HUES6 (cell line): ENCODE data around the gene EIF2A.

ENCODE experiments used
- H3K27ac ChIP-seq: 2 replicates; pipeline ENCODE4 v1.7.0; 2013; ENCODE audit warnings: low read depth, mild to moderate bottlenecking, low read length, inconsistent platforms
- H3K27me3 ChIP-seq: 2 replicates; pipeline ENCODE4 v1.6.1; 2013; ENCODE audit warnings: low read length; ENCODE audit not compliant: control insufficient read depth, insufficient read depth
- H3K36me3 ChIP-seq: 2 replicates; pipeline ENCODE4 v1.6.1; 2013; ENCODE audit warnings: low read length; ENCODE audit not compliant: control insufficient read depth, insufficient read depth
- H3K4me1 ChIP-seq: 2 replicates; pipeline ENCODE4 v1.6.1; 2013; ENCODE audit warnings: low read length; ENCODE audit not compliant: control insufficient read depth, insufficient read depth
- H3K4me3 ChIP-seq: 2 replicates; pipeline ENCODE4 v1.5.1; 2013; ENCODE audit warnings: low read depth, low read length
- H3K9ac ChIP-seq: one replicate; pipeline ENCODE4 v1.6.1; 2013; ENCODE audit warnings: mild to moderate bottlenecking, low read length
- H3K9me3 ChIP-seq: 2 replicates; pipeline ENCODE4 v1.6.1; 2013; ENCODE audit warnings: low read depth, low read length; ENCODE audit not compliant: control insufficient read depth, insufficient read depth

The EIF2A gene

DNA sequence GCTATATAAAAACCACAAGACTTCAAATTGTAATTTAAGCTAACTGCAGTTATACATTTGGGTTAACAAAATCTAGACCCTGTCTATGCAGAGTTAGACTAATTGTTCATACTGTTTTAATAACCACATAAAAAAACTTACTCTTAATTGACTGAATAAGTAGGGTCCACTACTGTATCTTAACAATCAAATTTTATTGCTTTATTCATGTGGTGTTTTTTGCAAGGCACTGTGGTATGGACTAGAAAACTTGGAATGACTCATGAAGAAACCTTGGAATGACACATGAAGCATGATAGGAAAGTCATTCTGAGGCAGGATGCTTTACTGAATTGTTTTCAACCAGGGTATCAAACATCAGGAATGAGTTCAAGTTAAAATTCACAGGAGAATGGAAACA lies 2.5 kb upstream of the EIF2A start:
- Histone ChIP-seq H3K4me3 (peak overlapping the region; percentile 75; the same call in 1 of the 2 replicates), H3K9ac (no peak overlapping the region)

GRCh38 chr3:150544726-150545125 lies 1.9 kb upstream of the EIF2A start:
- Histone ChIP-seq H3K27me3 (no peaks in the 10 kb centered on the region), H3K4me1 (peaks cover 10% of the 10 kb centered on the region), H3K9me3 (no peaks in the 10 kb centered on the region), H3K9ac (no peak overlapping the region), H3K36me3 (peaks cover 35% of the 10 kb centered on the region), H3K4me3 (peak overlapping the region; percentile 75), H3K27ac (no peak overlapping the region)

More for the DNA sequence above, 2.5 kb upstream of the EIF2A start:
- H3K27ac ChIP-seq: no peak overlapping the region
- H3K9me3 ChIP-seq: no peaks in the 10 kb centered on the region
- no peaks in the 10 kb centered on the region for H3K27me3 ChIP-seq
- H3K4me1 ChIP-seq: peaks cover 10% of the 10 kb centered on the region
- H3K36me3 ChIP-seq: peaks cover 35% of the 10 kb centered on the region

DNA sequence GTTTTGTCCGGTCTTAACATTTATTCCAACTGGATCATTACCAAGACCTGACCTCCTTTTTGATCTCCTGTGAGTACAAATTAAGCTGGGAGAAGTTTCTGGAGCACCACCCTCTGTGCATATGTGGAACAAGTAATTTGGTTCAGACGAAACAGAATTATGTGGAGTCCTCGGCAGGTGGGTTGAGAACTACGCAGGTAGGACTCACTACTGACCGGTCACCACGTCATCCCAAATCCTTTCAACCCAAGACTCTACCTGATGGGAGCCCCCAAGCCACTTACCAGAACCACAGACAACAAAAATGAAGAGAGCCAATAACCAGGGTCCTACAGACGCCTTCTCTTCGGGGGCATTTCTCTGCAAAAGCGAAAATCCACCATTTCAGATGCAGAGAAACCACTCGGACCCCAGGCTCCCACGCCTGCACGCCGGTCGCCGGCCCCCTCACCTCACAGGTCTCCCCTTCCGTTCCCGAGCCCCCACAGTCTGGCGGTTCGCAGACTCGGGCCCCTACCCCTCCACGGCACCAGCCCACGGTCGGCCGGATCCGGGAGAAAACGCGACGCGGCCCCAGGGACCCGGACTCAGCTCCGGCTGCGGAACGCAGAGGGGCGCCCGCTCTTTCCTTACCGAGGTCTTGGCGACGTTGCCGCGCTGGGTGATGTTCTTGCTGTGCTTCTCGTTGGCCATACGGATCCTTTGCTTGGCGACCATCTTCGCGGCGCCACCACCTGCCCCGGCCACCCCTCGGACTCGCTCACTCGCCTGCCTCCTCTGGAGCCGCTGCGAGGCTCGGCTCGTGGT lies 965 bp upstream of the EIF2A start:
- peak overlapping the region; percentile 75 for H3K4me3 ChIP-seq
- H3K27ac ChIP-seq: peak overlapping the region; percentile 92
- no peaks in the 10 kb centered on the region for H3K27me3 ChIP-seq
- H3K4me1 ChIP-seq: peaks cover 10% of the 10 kb centered on the region
- H3K9me3 ChIP-seq: no peaks in the 10 kb centered on the region
- peaks cover 38% of the 10 kb centered on the region for H3K36me3 ChIP-seq
- H3K9ac ChIP-seq: peak overlapping the region; percentile 96

GRCh38 chr3:150547045-150547741 lies 606 bp downstream of the EIF2A start:
- Histone ChIP-seq H3K36me3 (peaks cover 34% of the 10 kb centered on the region), H3K27me3 (no peaks in the 10 kb centered on the region), H3K4me3 (peak overlapping the region; percentile 75), H3K9ac (peak overlapping the region; percentile 96), H3K4me1 (peaks cover 10% of the 10 kb centered on the region), H3K27ac (peak overlapping the region; percentile 86), H3K9me3 (no peaks in the 10 kb centered on the region)

DNA sequence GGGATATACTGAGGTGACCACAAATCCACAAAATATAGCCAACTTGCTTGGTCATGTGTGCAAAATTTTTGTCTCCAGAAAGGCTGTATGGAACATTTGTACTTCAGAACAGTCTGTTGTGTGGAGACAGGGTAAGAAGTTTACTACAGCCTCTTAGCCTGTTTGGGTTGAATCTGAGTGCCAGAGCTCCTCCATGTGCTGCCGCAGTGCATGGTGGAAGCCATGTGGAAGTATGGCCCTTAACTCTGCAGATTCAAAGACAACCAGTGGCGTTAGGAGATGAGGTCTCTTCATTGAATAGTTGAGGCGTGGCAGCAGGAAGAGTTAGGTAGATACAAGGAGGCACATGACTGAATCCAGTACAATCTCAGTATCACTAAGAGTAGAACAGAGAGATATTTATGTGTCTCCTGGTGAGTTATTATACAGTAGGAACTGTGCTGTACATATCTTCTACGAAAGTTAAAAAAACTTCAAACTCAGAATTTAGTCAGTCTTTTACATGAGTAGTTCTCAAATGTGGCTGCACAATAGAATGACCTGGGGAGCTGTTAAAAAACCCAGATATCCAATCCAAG lies 9.4 kb downstream of the EIF2A start:
- H3K36me3 ChIP-seq: peaks cover 54% of the 10 kb centered on the region
- H3K4me3 ChIP-seq: no peak overlapping the region
- no peaks in the 10 kb centered on the region for H3K9me3 ChIP-seq
- no peaks in the 10 kb centered on the region for H3K27me3 ChIP-seq
- H3K27ac ChIP-seq: no peak overlapping the region
- no peak overlapping the region for H3K9ac ChIP-seq
- no peaks in the 10 kb centered on the region for H3K4me1 ChIP-seq

DNA sequence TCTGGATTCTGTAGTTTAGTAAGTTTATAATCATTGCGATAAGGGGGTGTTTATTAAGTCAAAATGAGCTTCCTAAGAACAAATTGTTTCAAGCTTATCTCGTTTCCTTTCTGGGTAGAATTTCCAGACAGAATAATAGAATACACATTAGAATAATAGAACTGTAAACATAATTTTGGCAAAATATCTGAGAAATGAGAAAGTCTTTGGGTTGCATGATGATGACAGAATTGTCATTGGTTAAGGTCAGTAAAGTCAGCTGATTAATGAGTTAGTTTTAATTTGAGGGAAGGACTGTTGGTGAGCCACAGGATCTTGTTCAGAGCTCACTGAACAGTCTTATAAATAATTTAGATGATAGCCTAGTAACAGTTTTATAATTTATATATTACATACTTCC lies 10.2 kb downstream of the EIF2A start:
- no peaks in the 10 kb centered on the region for H3K4me1 ChIP-seq
- H3K4me3 ChIP-seq: no peak overlapping the region
- no peak overlapping the region for H3K9ac ChIP-seq
- no peaks in the 10 kb centered on the region for H3K27me3 ChIP-seq
- no peaks in the 10 kb centered on the region for H3K9me3 ChIP-seq
- H3K27ac ChIP-seq: no peak overlapping the region
- peaks cover 51% of the 10 kb centered on the region for H3K36me3 ChIP-seq

DNA sequence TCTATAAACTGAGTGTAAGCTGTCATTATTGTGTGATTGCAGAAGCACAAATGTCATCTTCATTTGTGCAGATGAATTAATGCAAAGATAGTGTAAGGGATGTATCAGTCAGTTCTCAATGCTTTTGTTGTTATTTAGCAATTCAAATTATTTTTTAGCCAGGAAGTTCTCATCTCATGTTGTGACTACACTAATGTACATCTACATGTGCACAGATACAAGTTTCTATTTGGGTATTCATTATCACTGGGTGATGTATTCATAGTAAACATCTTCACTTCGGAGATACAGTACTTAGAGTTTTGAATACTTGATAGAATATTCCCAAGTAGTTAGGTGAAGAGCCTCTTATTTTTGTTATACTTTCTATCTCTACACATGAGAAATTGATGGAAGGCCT lies 11.1 kb downstream of the EIF2A start:
- no peaks in the 10 kb centered on the region for H3K27me3 ChIP-seq
- H3K9me3 ChIP-seq: no peaks in the 10 kb centered on the region
- peaks cover 45% of the 10 kb centered on the region for H3K36me3 ChIP-seq
- H3K9ac ChIP-seq: no peak overlapping the region
- H3K4me1 ChIP-seq: no peaks in the 10 kb centered on the region
- no peak overlapping the region for H3K27ac ChIP-seq
- no peak overlapping the region for H3K4me3 ChIP-seq

GRCh38 chr3:150564243-150564642 lies 17.7 kb downstream of the EIF2A start:
- Histone ChIP-seq H3K9me3 (no peaks in the 10 kb centered on the region), H3K4me1 (no peaks in the 10 kb centered on the region), H3K27me3 (no peaks in the 10 kb centered on the region), H3K27ac (no peak overlapping the region), H3K36me3 (peaks cover 56% of the 10 kb centered on the region), H3K4me3 (no peak overlapping the region), H3K9ac (no peak overlapping the region)

GRCh38 chr3:150567328-150567727 lies 20.7 kb downstream of the EIF2A start:
- H3K9me3 ChIP-seq: no peaks in the 10 kb centered on the region
- no peaks in the 10 kb centered on the region for H3K4me1 ChIP-seq
- H3K9ac ChIP-seq: no peak overlapping the region
- H3K4me3 ChIP-seq: no peak overlapping the region
- no peak overlapping the region for H3K27ac ChIP-seq
- H3K36me3 ChIP-seq: peaks cover 80% of the 10 kb centered on the region
- H3K27me3 ChIP-seq: no peaks in the 10 kb centered on the region

DNA sequence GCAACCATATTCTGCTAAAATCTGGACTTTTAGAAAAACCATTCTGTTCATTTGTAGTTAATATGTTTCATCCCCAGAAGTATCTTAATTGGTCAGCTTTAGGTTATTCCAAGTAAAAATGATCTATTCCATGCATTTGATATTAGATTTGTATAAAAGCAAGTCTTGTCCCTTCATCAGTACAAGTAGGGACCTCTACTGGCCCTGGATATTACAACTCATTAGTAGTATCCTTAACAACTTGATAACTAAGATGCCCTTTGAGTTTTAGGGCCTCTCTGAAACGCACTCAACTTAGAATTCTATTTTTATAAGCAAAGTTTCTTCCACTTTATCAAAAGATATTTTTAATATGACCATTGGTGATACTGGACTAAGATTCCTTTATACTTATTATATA lies 31.3 kb downstream of the EIF2A start:
- Histone ChIP-seq H3K36me3 (peaks cover 73% of the 10 kb centered on the region), H3K9ac (no peak overlapping the region), H3K27ac (no peak overlapping the region), H3K27me3 (no peaks in the 10 kb centered on the region), H3K9me3 (no peaks in the 10 kb centered on the region), H3K4me1 (no peaks in the 10 kb centered on the region), H3K4me3 (no peak overlapping the region)

DNA sequence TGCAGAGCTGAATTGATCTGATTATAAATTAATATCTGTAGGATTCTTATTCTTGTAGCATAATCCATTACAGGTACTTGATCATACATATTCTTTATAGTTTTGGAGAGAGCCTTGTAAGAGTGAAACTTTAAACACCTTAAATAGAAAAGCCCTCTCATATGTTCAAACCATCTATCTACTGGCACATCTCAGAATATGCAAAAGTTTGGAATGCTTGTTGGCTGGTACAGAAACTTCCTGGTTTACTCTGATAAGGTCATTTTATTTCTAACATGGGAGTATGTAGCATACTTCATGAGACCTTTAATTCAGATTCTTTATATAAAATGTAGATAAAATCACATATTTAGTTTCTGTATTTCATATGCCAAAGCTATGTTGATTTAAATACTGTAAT lies 34.6 kb downstream of the EIF2A start:
- Histone ChIP-seq H3K36me3 (peaks cover 80% of the 10 kb centered on the region), H3K27ac (no peak overlapping the region), H3K4me1 (no peaks in the 10 kb centered on the region), H3K27me3 (no peaks in the 10 kb centered on the region), H3K9ac (no peak overlapping the region), H3K9me3 (no peaks in the 10 kb centered on the region), H3K4me3 (no peak overlapping the region)
